GM23338 (cell line): ENCODE measurements around the gene CMKLR1.

Source experiments
- EZH2 ChIP-seq: fragments of 200-600 bp; sonication (generic); IDR thresholded peaks from one replicate; pipeline ENCODE4 v1.8.0; 2017; ENCODE audit warnings: antibody characterized with exemption, mild to moderate bottlenecking, low read depth; ENCODE audit not compliant: unreplicated experiment
- EZH2phosphoT487 ChIP-seq: fragments of 200-600 bp; sonication (generic); IDR thresholded peaks from one replicate; pipeline ENCODE4 v1.8.1; 2018; ENCODE audit warnings: antibody characterized with exemption; ENCODE audit not compliant: unreplicated experiment
- JUNB ChIP-seq: IDR thresholded peaks from one replicate; pipeline ENCODE4 v1.6.1; 2016; ENCODE audit warnings: antibody characterized with exemption; ENCODE audit not compliant: unreplicated experiment
- TF ChIP-seq, protein P1 (sequence below), 2 experiments: fragments of 200-600 bp in 1 of 2; sonication (generic) in 1 of 2; conservative IDR thresholded peaks; 2 replicates each; pipeline versions ENCODE4 v1.5.1 to v1.6.1; 2016 to 2017; ENCODE audit warnings: antibody characterized with exemption in 2 of 2, low read depth in 2 of 2, mild to moderate bottlenecking in 2 of 2, moderate library complexity in 1 of 2
- TF ChIP-seq, protein P2 (sequence below): IDR thresholded peaks from one replicate; pipeline ENCODE4 v1.6.1; 2018; ENCODE audit warnings: antibody characterized with exemption; ENCODE audit not compliant: unreplicated experiment

DNA sequence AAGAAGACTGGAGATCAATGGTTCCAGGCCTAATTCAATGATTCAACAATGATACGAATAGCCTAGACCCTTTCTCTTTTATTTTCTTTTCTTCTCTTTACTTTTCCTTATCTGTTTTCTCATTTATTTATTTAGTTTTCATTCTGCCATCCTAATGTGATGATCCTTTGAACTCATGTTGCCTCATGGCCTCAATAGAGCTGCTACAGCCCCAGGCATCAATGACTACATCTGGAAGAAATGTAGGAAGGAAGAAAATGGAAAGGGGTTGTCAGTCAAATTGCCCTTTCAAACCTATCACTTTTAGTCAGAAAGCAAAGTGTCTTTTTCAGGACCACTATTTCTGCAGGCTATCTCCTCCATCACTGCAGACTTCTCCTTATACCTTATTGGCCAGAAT is 69.9 kb downstream of the CMKLR1 start:
- TF ChIP-seq, protein P1, sequence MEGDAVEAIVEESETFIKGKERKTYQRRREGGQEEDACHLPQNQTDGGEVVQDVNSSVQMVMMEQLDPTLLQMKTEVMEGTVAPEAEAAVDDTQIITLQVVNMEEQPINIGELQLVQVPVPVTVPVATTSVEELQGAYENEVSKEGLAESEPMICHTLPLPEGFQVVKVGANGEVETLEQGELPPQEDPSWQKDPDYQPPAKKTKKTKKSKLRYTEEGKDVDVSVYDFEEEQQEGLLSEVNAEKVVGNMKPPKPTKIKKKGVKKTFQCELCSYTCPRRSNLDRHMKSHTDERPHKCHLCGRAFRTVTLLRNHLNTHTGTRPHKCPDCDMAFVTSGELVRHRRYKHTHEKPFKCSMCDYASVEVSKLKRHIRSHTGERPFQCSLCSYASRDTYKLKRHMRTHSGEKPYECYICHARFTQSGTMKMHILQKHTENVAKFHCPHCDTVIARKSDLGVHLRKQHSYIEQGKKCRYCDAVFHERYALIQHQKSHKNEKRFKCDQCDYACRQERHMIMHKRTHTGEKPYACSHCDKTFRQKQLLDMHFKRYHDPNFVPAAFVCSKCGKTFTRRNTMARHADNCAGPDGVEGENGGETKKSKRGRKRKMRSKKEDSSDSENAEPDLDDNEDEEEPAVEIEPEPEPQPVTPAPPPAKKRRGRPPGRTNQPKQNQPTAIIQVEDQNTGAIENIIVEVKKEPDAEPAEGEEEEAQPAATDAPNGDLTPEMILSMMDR (conservative IDR thresholded peaks at IDR 0.05; ENCODE audit: low read depth in 2 of 2) = no peak
- TF ChIP-seq, protein P2, sequence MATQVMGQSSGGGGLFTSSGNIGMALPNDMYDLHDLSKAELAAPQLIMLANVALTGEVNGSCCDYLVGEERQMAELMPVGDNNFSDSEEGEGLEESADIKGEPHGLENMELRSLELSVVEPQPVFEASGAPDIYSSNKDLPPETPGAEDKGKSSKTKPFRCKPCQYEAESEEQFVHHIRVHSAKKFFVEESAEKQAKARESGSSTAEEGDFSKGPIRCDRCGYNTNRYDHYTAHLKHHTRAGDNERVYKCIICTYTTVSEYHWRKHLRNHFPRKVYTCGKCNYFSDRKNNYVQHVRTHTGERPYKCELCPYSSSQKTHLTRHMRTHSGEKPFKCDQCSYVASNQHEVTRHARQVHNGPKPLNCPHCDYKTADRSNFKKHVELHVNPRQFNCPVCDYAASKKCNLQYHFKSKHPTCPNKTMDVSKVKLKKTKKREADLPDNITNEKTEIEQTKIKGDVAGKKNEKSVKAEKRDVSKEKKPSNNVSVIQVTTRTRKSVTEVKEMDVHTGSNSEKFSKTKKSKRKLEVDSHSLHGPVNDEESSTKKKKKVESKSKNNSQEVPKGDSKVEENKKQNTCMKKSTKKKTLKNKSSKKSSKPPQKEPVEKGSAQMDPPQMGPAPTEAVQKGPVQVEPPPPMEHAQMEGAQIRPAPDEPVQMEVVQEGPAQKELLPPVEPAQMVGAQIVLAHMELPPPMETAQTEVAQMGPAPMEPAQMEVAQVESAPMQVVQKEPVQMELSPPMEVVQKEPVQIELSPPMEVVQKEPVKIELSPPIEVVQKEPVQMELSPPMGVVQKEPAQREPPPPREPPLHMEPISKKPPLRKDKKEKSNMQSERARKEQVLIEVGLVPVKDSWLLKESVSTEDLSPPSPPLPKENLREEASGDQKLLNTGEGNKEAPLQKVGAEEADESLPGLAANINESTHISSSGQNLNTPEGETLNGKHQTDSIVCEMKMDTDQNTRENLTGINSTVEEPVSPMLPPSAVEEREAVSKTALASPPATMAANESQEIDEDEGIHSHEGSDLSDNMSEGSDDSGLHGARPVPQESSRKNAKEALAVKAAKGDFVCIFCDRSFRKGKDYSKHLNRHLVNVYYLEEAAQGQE = no peak
- no peak for TF ChIP-seq JUNB
- no peak for TF ChIP-seq EZH2phosphoT487
- no peak for TF ChIP-seq EZH2
